H9 (cell line): ENCODE results near the gene SETD9. TPM values are rescaled to one million over a fixed set of nuclear protein-coding genes. Genes with fewer than 3 reads are reported as not detected.

ENCODE experiments used
- DNase-seq: peaks from one replicate; pipeline ENCODE4 v3.0.0-alpha.2; 2017
- H2AFZ ChIP-seq: one replicate; pipeline ENCODE4 v1.6.1; 2013; ENCODE audit warnings: mild to moderate bottlenecking, low read length, control low read depth, moderate library complexity
- H2AK5ac ChIP-seq: 2 replicates; pipeline ENCODE4 v1.6.1; 2013; ENCODE audit warnings: low read length, control low read depth, mixed read lengths; ENCODE audit not compliant: insufficient read length
- H2BK120ac ChIP-seq: one replicate; pipeline ENCODE4 v1.6.1; 2013; ENCODE audit warnings: low read depth, mild to moderate bottlenecking, low read length, control low read depth, inconsistent platforms; ENCODE audit not compliant: poor library complexity, severe bottlenecking
- H2BK12ac ChIP-seq: 2 replicates; pipeline ENCODE4 v1.6.1; 2013; ENCODE audit warnings: low read length, control low read depth, mixed read lengths, low read depth; ENCODE audit not compliant: insufficient read length
- H2BK15ac ChIP-seq: 2 replicates; pipeline ENCODE4 v1.6.1; 2013; ENCODE audit warnings: low read depth, low read length, control low read depth
- H2BK20ac ChIP-seq: one replicate; pipeline ENCODE4 v1.6.1; 2013; ENCODE audit warnings: low read depth, mild to moderate bottlenecking, low read length, control low read depth, inconsistent platforms; ENCODE audit not compliant: poor library complexity, severe bottlenecking
- H2BK5ac ChIP-seq: 2 replicates; pipeline ENCODE4 v1.6.1; 2013; ENCODE audit warnings: low read length, control low read depth, mixed read lengths; ENCODE audit not compliant: insufficient read length
- H3K14ac ChIP-seq: 2 replicates; pipeline ENCODE4 v1.6.1; 2013; ENCODE audit warnings: low read length, control low read depth; ENCODE audit not compliant: insufficient read depth
- H3K18ac ChIP-seq: 2 replicates; pipeline ENCODE4 v1.6.1; 2013; ENCODE audit warnings: low read depth, mild to moderate bottlenecking, mixed read lengths, low read length, control low read depth; ENCODE audit not compliant: insufficient read length
- H3K23ac ChIP-seq: 2 replicates; pipeline ENCODE4 v1.6.1; 2013; ENCODE audit warnings: low read length, control low read depth, mixed read lengths, low read depth; ENCODE audit not compliant: insufficient read length
- H3K23me2 ChIP-seq: 2 replicates; pipeline ENCODE4 v1.6.1; 2013; ENCODE audit warnings: low read depth, mild to moderate bottlenecking, mixed read lengths, low read length, control low read depth; ENCODE audit not compliant: insufficient read length, poor library complexity, severe bottlenecking
- H3K27ac ChIP-seq: 2 replicates; pipeline ENCODE4 v1.5.1; 2013; ENCODE audit warnings: low read length, control low read depth, mixed read lengths, low read depth; ENCODE audit not compliant: insufficient read length
- H3K27me3 ChIP-seq: 2 replicates; pipeline ENCODE4 v1.6.1; 2013; ENCODE audit warnings: low read length, control low read depth, inconsistent platforms; ENCODE audit not compliant: insufficient read depth
- H3K4ac ChIP-seq: 2 replicates; pipeline ENCODE4 v1.6.1; 2013; ENCODE audit warnings: low read depth, mild to moderate bottlenecking, control low read depth, inconsistent platforms, low read length, moderate library complexity
- H3K4me1 ChIP-seq: 2 replicates; pipeline ENCODE4 v1.6.1; 2013; ENCODE audit warnings: low read length, control low read depth, inconsistent platforms; ENCODE audit not compliant: insufficient read depth
- H3K4me2 ChIP-seq: 2 replicates; pipeline ENCODE4 v1.6.1; 2013; ENCODE audit warnings: low read length, control low read depth, mixed read lengths; ENCODE audit not compliant: insufficient read length, insufficient read depth
- H3K56ac ChIP-seq: 2 replicates; pipeline ENCODE4 v1.6.1; 2013; ENCODE audit warnings: low read depth, mild to moderate bottlenecking, mixed read lengths, low read length, control low read depth; ENCODE audit not compliant: insufficient read length
- H3K79me1 ChIP-seq: 2 replicates; pipeline ENCODE4 v1.6.1; 2013; ENCODE audit warnings: low read depth, mild to moderate bottlenecking, moderate library complexity, low read length, control low read depth, inconsistent platforms; ENCODE audit not compliant: insufficient read depth, poor library complexity, severe bottlenecking
- H3K79me2 ChIP-seq: 2 replicates; pipeline ENCODE4 v1.6.1; 2013; ENCODE audit warnings: low read length, control low read depth, inconsistent platforms; ENCODE audit not compliant: insufficient read depth
- H3K9ac ChIP-seq: 2 replicates; pipeline ENCODE4 v1.6.1; 2013; ENCODE audit warnings: low read length, control low read depth, mixed read lengths; ENCODE audit not compliant: insufficient read length; ENCODE audit errors: extremely low read depth
- H3K9me3 ChIP-seq: one replicate; pipeline ENCODE4 v1.6.1; 2013; ENCODE audit warnings: low read depth, low read length, inconsistent platforms; ENCODE audit not compliant: control insufficient read depth
- H3T11ph ChIP-seq: one replicate; pipeline ENCODE4 v1.6.1; 2013; ENCODE audit warnings: mild to moderate bottlenecking, low read length, control low read depth, inconsistent platforms
- H4K20me1 ChIP-seq: one replicate; pipeline ENCODE4 v1.6.1; 2013; ENCODE audit not compliant: control insufficient read depth, insufficient read length, insufficient read depth
- H4K5ac ChIP-seq: 2 replicates; pipeline ENCODE4 v1.6.1; 2013; ENCODE audit warnings: low read depth, mild to moderate bottlenecking, mixed read lengths, low read length, control low read depth; ENCODE audit not compliant: insufficient read length
- H4K8ac ChIP-seq: replicated peaks from 2 replicates; pipeline ENCODE4 v1.6.1; 2013; ENCODE audit warnings: low read length, control low read depth, mixed read lengths, low read depth; ENCODE audit not compliant: insufficient read length
- H4K91ac ChIP-seq: 2 replicates; pipeline ENCODE4 v1.6.1; 2013; ENCODE audit warnings: low read depth, mild to moderate bottlenecking, moderate library complexity, mixed read lengths, low read length, control low read depth; ENCODE audit not compliant: insufficient read length
- H3K27ac Mint-ChIP-seq, 3 experiments: 2 replicates in 2 of 3; 3 replicates in 1 of 3; pipeline ENCODE4 v1.8.0; 2020 to 2021; ENCODE audit warnings: mixed read lengths in 3 of 3, mild to moderate bottlenecking in 1 of 3, moderate library complexity in 1 of 3
- H3K27me3 Mint-ChIP-seq: 2 replicates; pipeline ENCODE4 v1.8.0; 2021; ENCODE audit warnings: low read depth, mild to moderate bottlenecking, moderate library complexity, mixed read lengths
- H3K36me3 Mint-ChIP-seq, 3 experiments: 2 replicates in 2 of 3; 3 replicates in 1 of 3; pipeline ENCODE4 v1.8.0; 2020 to 2021; ENCODE audit warnings: low read depth in 3 of 3, mixed read lengths in 3 of 3; ENCODE audit not compliant: insufficient read depth in 1 of 3
- H3K4me1 Mint-ChIP-seq, 2 experiments: 2 replicates each; pipeline ENCODE4 v1.8.0; 2020; ENCODE audit warnings: mixed read lengths in 2 of 2
- H3K4me3 Mint-ChIP-seq, 2 experiments: 2 replicates in 1 of 2; 3 replicates in 1 of 2; pipeline ENCODE4 v1.8.0; 2020 to 2021; ENCODE audit warnings: mild to moderate bottlenecking in 2 of 2, mixed read lengths in 2 of 2, moderate library complexity in 1 of 2
- H3K9me3 Mint-ChIP-seq, 2 experiments: 2 replicates in 1 of 2; 3 replicates in 1 of 2; pipeline ENCODE4 v1.8.0; 2020; ENCODE audit warnings: mild to moderate bottlenecking in 2 of 2, mixed read lengths in 2 of 2, moderate library complexity in 1 of 2
- WGBS: extraction: QIAGEN DNeasy Blood & Tissue Kit; methylation state at CpG from one replicate; pipeline ENCODE4 v1.1.7; 2013; ENCODE audit warnings: missing lambda C conversion rate, low lambda C conversion rate, mixed read lengths; ENCODE audit not compliant: insufficient read length; ENCODE audit errors: extremely low coverage; 5-methylcytosine and 5-hydroxymethylcytosine counted together
- long read RNA-seq: library from polyadenylated mRNA; unstranded; transcript quantifications from one replicate; pipeline ENCODE4 v2.0.0, GENCODE V29; 2020
- total RNA-seq: library from RNA; stranded (reverse); gene quantifications from 2 replicates; pipeline ENCODE4 v1.2.1, GENCODE V29; 2021
- TF ChIP-seq, protein P1 (sequence below): fragments of 200-600 bp; sonication (generic); conservative IDR thresholded peaks from 3 replicates; pipeline ENCODE4 v1.8.0; 2021; ENCODE audit warnings: antibody characterized with exemption, mild to moderate bottlenecking

SETD9 gene, protein sequence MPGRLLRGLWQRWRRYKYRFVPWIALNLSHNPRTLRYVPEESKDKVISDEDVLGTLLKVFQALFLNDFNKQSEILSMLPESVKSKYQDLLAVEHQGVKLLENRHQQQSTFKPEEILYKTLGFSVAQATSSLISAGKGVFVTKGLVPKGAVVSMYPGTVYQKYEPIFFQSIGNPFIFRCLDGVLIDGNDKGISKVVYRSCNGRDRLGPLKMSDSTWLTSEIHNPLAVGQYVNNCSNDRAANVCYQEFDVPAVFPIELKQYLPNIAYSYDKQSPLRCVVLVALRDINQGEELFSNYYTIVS
- 15.1 and 15.7 TPM in 2 replicates for total RNA-seq
- long read RNA-seq, transcript SETD9-201 (6 exons, 1,619 nt) = major isoform, 22 of 37 reads
- long read RNA-seq, partial matches to known transcripts = 2 of 37 reads
- long read RNA-seq, other reads (novel, unspliced or antisense) = 9 of 37 reads

DNA sequence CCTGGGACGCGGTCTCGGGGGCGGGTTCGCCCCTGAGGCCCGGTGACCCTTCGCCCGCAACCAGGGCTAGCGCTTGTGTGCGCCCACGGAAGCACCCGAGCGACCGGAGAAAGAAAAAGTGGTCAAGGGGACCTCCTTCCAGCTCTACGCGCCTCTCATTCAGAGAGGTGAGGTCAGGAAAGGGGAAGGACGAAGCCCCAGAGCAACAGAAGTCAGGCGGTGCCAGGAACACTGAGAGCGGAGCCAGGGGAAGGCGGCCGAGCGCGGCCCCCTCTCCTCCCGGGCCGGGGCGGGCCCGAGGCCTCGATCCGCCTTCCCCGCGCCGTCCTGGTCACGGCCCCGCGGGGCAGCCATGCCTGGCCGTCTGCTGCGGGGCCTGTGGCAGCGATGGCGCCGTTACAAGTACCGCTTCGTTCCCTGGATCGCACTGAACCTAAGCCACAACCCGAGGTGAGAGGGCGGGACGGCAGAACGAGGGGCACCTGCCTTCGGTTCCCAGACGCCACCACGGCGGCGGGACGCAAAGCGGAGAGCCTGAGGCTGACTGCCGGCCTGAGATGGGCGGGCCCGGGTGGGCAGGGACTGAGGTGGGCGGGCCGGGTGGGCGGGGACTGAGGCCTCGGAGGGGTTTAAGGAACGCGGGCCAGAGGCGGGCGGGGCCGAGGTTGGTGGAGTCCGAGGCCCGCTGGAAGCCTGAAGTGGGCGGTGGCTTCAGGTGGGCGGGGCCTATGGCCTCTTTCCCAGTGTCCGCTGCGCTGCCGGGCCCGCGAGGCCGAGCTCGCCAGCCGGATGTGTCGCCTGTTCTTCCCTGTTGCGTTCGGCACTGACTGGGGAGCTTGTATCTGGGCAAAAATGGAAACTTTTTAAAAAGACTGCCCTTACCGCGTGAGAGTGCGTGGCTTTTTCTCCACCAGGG, at the start of gene SETD9:
TSS of gene SETD9 (plus strand) at position 303 of the 916 bp plus-strand sequence. CDS start at position 353, 50 bp downstream.
- DNase-seq = peak; percentile 99
- Mint-ChIP-seq H3K27ac (peak within 1 kb of the TSS; percentile 98 to 99 (median 99)), H3K4me3 (peak within 1 kb of the TSS; percentile 79 to 86)

More for the DNA sequence above, at the start of gene SETD9:
- Mint-ChIP-seq H3K9me3 (peaks cover 0 to 1% of the 10 kb centered on the region in 2 experiments; a peak in 1 of 5 replicates), H3K27me3 (no peaks in the 10 kb centered on the region), H3K4me1 (peaks cover 18 to 23% of the 10 kb centered on the region in 2 experiments), H3K36me3 (peaks cover 3 to 10% (median 4%) of the 10 kb centered on the region in 3 experiments)
- H4K20me1 ChIP-seq = no peaks in the 10 kb centered on the region
- no peak within 1 kb of the TSS for H3K23ac ChIP-seq
- H2BK12ac ChIP-seq = no peak within 1 kb of the TSS
- peak within 1 kb of the TSS; percentile 96 for H3K9ac ChIP-seq
- peak within 1 kb of the TSS; percentile 12 for H3T11ph ChIP-seq
- H3K18ac ChIP-seq = peak within 1 kb of the TSS; percentile 98
- no peak within 1 kb of the TSS; the same call in 1 of the 2 replicates for H2BK15ac ChIP-seq
- H3K14ac ChIP-seq = peak within 1 kb of the TSS; percentile 99
- H3K56ac ChIP-seq = peak within 1 kb of the TSS; percentile 50
- no peak within 1 kb of the TSS for H2BK20ac ChIP-seq
- no peaks in the 10 kb centered on the region for H3K27me3 ChIP-seq
- no peak within 1 kb of the TSS for H2AK5ac ChIP-seq
- H2BK5ac ChIP-seq = peak within 1 kb of the TSS; percentile 47
- no peaks in the 10 kb centered on the region for H3K79me2 ChIP-seq
- H3K4ac ChIP-seq = peak within 1 kb of the TSS; percentile 47; the same call in 1 of the 2 replicates
- peak within 1 kb of the TSS; percentile 1 for H2AFZ ChIP-seq
- H4K91ac ChIP-seq = no peak within 1 kb of the TSS
- H2BK120ac ChIP-seq = peak within 1 kb of the TSS; percentile 40
- H3K27ac ChIP-seq = peak within 1 kb of the TSS; percentile 76
- H3K23me2 ChIP-seq = peaks cover 8% of the 10 kb centered on the region
- H3K4me1 ChIP-seq = no peaks in the 10 kb centered on the region; the same call in 1 of the 2 replicates
- no peak within 1 kb of the TSS for H4K8ac ChIP-seq
- WGBS = no CpG with 5 or more reads among the region's 84 CpGs
- H3K4me2 ChIP-seq = peak within 1 kb of the TSS; percentile 79
- peak within 1 kb of the TSS; percentile 91 for H4K5ac ChIP-seq
- no peaks in the 10 kb centered on the region for H3K79me1 ChIP-seq
- H3K9me3 ChIP-seq = no peaks in the 10 kb centered on the region
- TF ChIP-seq, protein P1, sequence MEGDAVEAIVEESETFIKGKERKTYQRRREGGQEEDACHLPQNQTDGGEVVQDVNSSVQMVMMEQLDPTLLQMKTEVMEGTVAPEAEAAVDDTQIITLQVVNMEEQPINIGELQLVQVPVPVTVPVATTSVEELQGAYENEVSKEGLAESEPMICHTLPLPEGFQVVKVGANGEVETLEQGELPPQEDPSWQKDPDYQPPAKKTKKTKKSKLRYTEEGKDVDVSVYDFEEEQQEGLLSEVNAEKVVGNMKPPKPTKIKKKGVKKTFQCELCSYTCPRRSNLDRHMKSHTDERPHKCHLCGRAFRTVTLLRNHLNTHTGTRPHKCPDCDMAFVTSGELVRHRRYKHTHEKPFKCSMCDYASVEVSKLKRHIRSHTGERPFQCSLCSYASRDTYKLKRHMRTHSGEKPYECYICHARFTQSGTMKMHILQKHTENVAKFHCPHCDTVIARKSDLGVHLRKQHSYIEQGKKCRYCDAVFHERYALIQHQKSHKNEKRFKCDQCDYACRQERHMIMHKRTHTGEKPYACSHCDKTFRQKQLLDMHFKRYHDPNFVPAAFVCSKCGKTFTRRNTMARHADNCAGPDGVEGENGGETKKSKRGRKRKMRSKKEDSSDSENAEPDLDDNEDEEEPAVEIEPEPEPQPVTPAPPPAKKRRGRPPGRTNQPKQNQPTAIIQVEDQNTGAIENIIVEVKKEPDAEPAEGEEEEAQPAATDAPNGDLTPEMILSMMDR = no peak
